ENCODE measurements around the gene GNAT2. TPM values are rescaled to one million over a fixed set of nuclear protein-coding genes. Genes with fewer than 3 reads are reported as not detected.

The GNAT2 gene
- total RNA-seq, 6 donors from 2014 or later: 0.20 to 0.46 TPM; not detected in 4

GRCh38 chr1:109584766-109585165, 34.6 kb downstream of the GNAT2 start:
- WGBS, 2 donors: 79 to 82% methylated on average over 1 of the region's 1 CpG
- peaks cover 24 to 92% (median 45%) of the 10 kb centered on the region in 4 donors for H3K36me3 ChIP-seq
- no peak for ATAC-seq (ENCODE audit: low FRiP score in 2 of 2)

GRCh38 chr1:109582021-109582420, 37.4 kb downstream of the GNAT2 start:
- Histone ChIP-seq H3K27me3 (no peaks in the 10 kb centered on the region), H3K36me3 (peaks cover 14 to 87% (median 30%) of the 10 kb centered on the region in 4 donors), H3K4me1 (peaks cover 0 to 2% (median 0%) of the 10 kb centered on the region in 4 donors), H3K9me3 (no peaks in the 10 kb centered on the region), H3K27ac (no peak overlapping the region), H3K4me3 (no peak overlapping the region)
- DNase-seq: no peak
- TF ChIP-seq POLR2A (IDR thresholded peaks at IDR 0.05): no peak
- no peak for ATAC-seq (ENCODE audit: low FRiP score in 2 of 2)
- WGBS, 2 donors: 75 to 91% methylated on average over 2 of the region's 2 CpGs

More at GRCh38 chr1:109584766-109585165, 34.6 kb downstream of the GNAT2 start:
- H3K4me1 ChIP-seq: no peaks in the 10 kb centered on the region
- no peak overlapping the region for H3K27ac ChIP-seq
- DNase-seq: no peak
- no peaks in the 10 kb centered on the region for H3K9me3 ChIP-seq
- TF ChIP-seq POLR2AphosphoS5 (IDR thresholded peaks at IDR 0.05): no peak
- TF ChIP-seq POLR2A (IDR thresholded peaks at IDR 0.05): no peak
- TF ChIP-seq EP300 (IDR thresholded peaks at IDR 0.05): no peak
- TF ChIP-seq CTCF (IDR thresholded peaks at IDR 0.05): no peak
- no peak overlapping the region for H3K4me3 ChIP-seq
- no peaks in the 10 kb centered on the region for H3K27me3 ChIP-seq

GRCh38 chr1:109579491-109579890, 39.9 kb downstream of the GNAT2 start:
- 66 to 86% methylated on average over 1 of the region's 1 CpG for WGBS, 2 donors
- H3K9me3 ChIP-seq: no peaks in the 10 kb centered on the region
- DNase-seq: no peak
- peaks cover 5 to 76% (median 25%) of the 10 kb centered on the region in 4 donors for H3K36me3 ChIP-seq
- no peak overlapping the region for H3K4me3 ChIP-seq
- peaks cover 4 to 8% (median 6%) of the 10 kb centered on the region in 4 donors for H3K4me1 ChIP-seq
- H3K27ac ChIP-seq: peak overlapping the region in 1 of 4 donors; percentile 1
- no peak for TF ChIP-seq EP300 (IDR thresholded peaks at IDR 0.05)
- H3K27me3 ChIP-seq: no peaks in the 10 kb centered on the region
- no peak for ATAC-seq (ENCODE audit: low FRiP score in 2 of 2)

GRCh38 chr1:109578947-109579443, 40.4 kb downstream of the GNAT2 start:
- ATAC-seq (ENCODE audit: low FRiP score in 2 of 2) (no peak), DNase-seq (no peak)
- Histone ChIP-seq H3K9me3 (no peaks in the 10 kb centered on the region), H3K27ac (peak overlapping the region in 1 of 4 donors; percentile 1), H3K4me1 (peaks cover 9 to 13% (median 10%) of the 10 kb centered on the region in 4 donors), H3K4me3 (no peak overlapping the region), H3K36me3 (peaks cover 5 to 71% (median 24%) of the 10 kb centered on the region in 4 donors), H3K27me3 (no peaks in the 10 kb centered on the region)
- TF ChIP-seq CTCF (IDR thresholded peaks at IDR 0.05) (no peak), POLR2AphosphoS5 (IDR thresholded peaks at IDR 0.05) (no peak), EP300 (IDR thresholded peaks at IDR 0.05) (no peak)
- WGBS, 2 donors: 77 to 88% methylated on average over 3 of the region's 3 CpGs

- DNase-seq (peak in 1 of 2 donors; percentile 40), ATAC-seq (ENCODE audit: low FRiP score in 2 of 2) (peak; percentile 22 to 77)
- TF ChIP-seq CTCF (IDR thresholded peaks at IDR 0.05) (no peak), POLR2AphosphoS5 (IDR thresholded peaks at IDR 0.05) (no peak), POLR2A (IDR thresholded peaks at IDR 0.05) (no peak), EP300 (IDR thresholded peaks at IDR 0.05) (no peak)
Observed at GRCh38 chr1:109573785-109574184, 45.6 kb downstream of the GNAT2 start.

GRCh38 chr1:109570414-109570813, 49.0 kb downstream of the GNAT2 start:
- peak; percentile 59 to 82 for ATAC-seq (ENCODE audit: low FRiP score in 2 of 2)
- peak overlapping the region in 3 of 4 donors; percentile 16 to 58 (median 48) for H3K27ac ChIP-seq
- H3K4me1 ChIP-seq: peaks cover 52 to 76% (median 56%) of the 10 kb centered on the region in 4 donors
- TF ChIP-seq POLR2AphosphoS5 (IDR thresholded peaks at IDR 0.05) (peak in 1 of 2 donors; percentile 9), EP300 (IDR thresholded peaks at IDR 0.05) (no peak)
- WGBS, 2 donors: 38 to 49% methylated on average over 3 of the region's 3 CpGs
- peak in 1 of 2 donors; percentile 57 for DNase-seq
- H3K9me3 ChIP-seq: no peaks in the 10 kb centered on the region
- no peak overlapping the region for H3K4me3 ChIP-seq
- H3K36me3 ChIP-seq: no peaks in the 10 kb centered on the region
- H3K27me3 ChIP-seq: no peaks in the 10 kb centered on the region

More at GRCh38 chr1:109573785-109574184, 45.6 kb downstream of the GNAT2 start:
- Histone ChIP-seq H3K9me3 (no peaks in the 10 kb centered on the region), H3K36me3 (peaks cover 0 to 26% (median 4%) of the 10 kb centered on the region in 4 donors), H3K27me3 (no peaks in the 10 kb centered on the region), H3K27ac (peak overlapping the region in 2 of 4 donors; percentile 3 to 72), H3K4me3 (no peak overlapping the region), H3K4me1 (peaks cover 39 to 55% (median 44%) of the 10 kb centered on the region in 4 donors)
- 34 to 40% methylated on average over 2 of the region's 2 CpGs for WGBS, 2 donors

All from upper lobe of left lung (tissue), 6 donors.